SU-DHL-6 (cell line): Measurements from ENCODE around the gene TACR1.

Experiments
- H2AFZ ChIP-seq: fragments of 200-600 bp; sonication (generic); 2 replicates; pipeline ENCODE4 v1.6.1; 2014; ENCODE audit warnings: low read depth, mild to moderate bottlenecking, moderate library complexity, mixed read lengths, antibody characterized with exemption, low read length; ENCODE audit not compliant: severe bottlenecking
- H3F3A ChIP-seq: fragments of 200-600 bp; shearing (Covaris generic); 2 replicates; pipeline ENCODE4 v1.6.0; 2016; ENCODE audit warnings: antibody characterized with exemption, mild to moderate bottlenecking; ENCODE audit not compliant: insufficient read depth
- H3K27ac ChIP-seq: fragments of 200-600 bp; sonication (generic); 2 replicates; pipeline ENCODE4 v1.5.1; 2016; ENCODE audit warnings: low read depth, mild to moderate bottlenecking, low read length, moderate library complexity, mixed read lengths
- H3K27me3 ChIP-seq: fragments of 200-600 bp; sonication (generic), shearing (Covaris generic); 2 replicates; pipeline ENCODE4 v1.6.0; 2014; ENCODE audit warnings: mild to moderate bottlenecking, low read length
- H3K36me3 ChIP-seq: fragments of 200-600 bp; sonication (generic); 2 replicates; pipeline ENCODE4 v1.6.1; 2014; ENCODE audit warnings: mild to moderate bottlenecking, low read length, mixed read lengths
- H3K4me2 ChIP-seq: fragments of 300-600, 200-600 bp; shearing (Covaris generic), sonication (generic); 2 replicates; pipeline ENCODE4 v1.6.0; 2014; ENCODE audit warnings: low read length, low read depth, mild to moderate bottlenecking; ENCODE audit not compliant: poor library complexity, severe bottlenecking
- H3K4me3 ChIP-seq: fragments of 200-600 bp; sonication (generic); 2 replicates; pipeline ENCODE4 v1.5.1; 2014; ENCODE audit warnings: antibody characterized with exemption, low read length, mild to moderate bottlenecking, mixed read lengths; ENCODE audit not compliant: insufficient read depth, poor library complexity, severe bottlenecking
- H3K79me2 ChIP-seq: fragments of 200-600 bp; sonication (generic); 2 replicates; pipeline ENCODE4 v1.6.1; 2014; ENCODE audit warnings: mild to moderate bottlenecking, low read length, moderate library complexity; ENCODE audit not compliant: insufficient read depth
- H3K9ac ChIP-seq: fragments of 200-600 bp; sonication (generic); 2 replicates; pipeline ENCODE4 v1.7.0; 2014; ENCODE audit warnings: mild to moderate bottlenecking, low read length
- H3K9me2 ChIP-seq: fragments of 200-600 bp; sonication (generic); replicated peaks from 2 replicates; pipeline ENCODE4 v1.6.1; 2014; ENCODE audit warnings: low read length; ENCODE audit not compliant: insufficient read depth
- H3K9me3 ChIP-seq: fragments of 200-600 bp; sonication (generic); 2 replicates; pipeline ENCODE4 v1.6.1; 2014; ENCODE audit warnings: low read length, mixed read lengths; ENCODE audit not compliant: insufficient read depth
- H4K20me1 ChIP-seq: fragments of 200-600 bp; sonication (generic); 2 replicates; pipeline ENCODE4 v1.6.1; 2014; ENCODE audit warnings: low read depth, mild to moderate bottlenecking, antibody characterized with exemption, low read length, moderate library complexity, mixed read lengths
- EZH2phosphoT487 ChIP-seq: fragments of 200-600 bp; sonication (generic), shearing (Covaris generic); conservative IDR thresholded peaks from 2 replicates; pipeline ENCODE4 v1.6.1; 2018; ENCODE audit warnings: mild to moderate bottlenecking, antibody characterized with exemption, low read length, moderate library complexity, mixed read lengths
- TF ChIP-seq, protein P1 (sequence below): fragments of 200-600 bp; sonication (generic); IDR thresholded peaks from one replicate; pipeline ENCODE4 v1.5.1; 2017; ENCODE audit warnings: antibody characterized with exemption, mild to moderate bottlenecking, low read length, moderate library complexity; ENCODE audit not compliant: insufficient read depth, poor library complexity, severe bottlenecking

Gene TACR1

DNA sequence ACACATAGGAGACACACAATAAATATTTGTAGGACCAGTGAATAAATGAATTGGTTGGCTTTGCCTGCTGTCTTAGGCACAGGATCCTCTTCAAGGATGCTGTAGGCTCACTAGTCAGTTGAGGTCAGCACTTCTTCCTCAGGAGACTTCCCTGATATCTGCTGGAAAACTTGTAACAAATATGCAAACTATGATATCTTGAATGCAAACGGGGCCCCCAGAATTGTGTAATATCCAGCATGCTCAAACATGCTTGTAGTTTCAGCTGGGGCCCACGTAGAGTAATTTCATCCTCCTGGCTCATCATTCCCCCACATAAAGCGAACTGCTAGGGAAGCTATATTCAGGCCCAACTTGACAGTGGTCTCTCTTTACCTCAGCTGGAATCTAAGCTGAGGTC, 197.3 kb downstream of the TACR1 start:
- no peaks in the 10 kb centered on the region for H3K9me2 ChIP-seq
- H3K4me3 ChIP-seq, result no peak overlapping the region
- no peak overlapping the region for H3K27ac ChIP-seq
- H3K9ac ChIP-seq, result no peak overlapping the region
- H4K20me1 ChIP-seq, result no peaks in the 10 kb centered on the region
- no peak overlapping the region for H3K4me2 ChIP-seq
- no peaks in the 10 kb centered on the region for H3K27me3 ChIP-seq
- H3K79me2 ChIP-seq, result no peaks in the 10 kb centered on the region
- no peaks in the 10 kb centered on the region for H3F3A ChIP-seq
- 0 out of 2 replicates have a peak, but pooled peaks cover 10% of the 10 kb centered on the region for H3K9me3 ChIP-seq
- H2AFZ ChIP-seq, result no peak overlapping the region
- H3K36me3 ChIP-seq, result peaks cover 4% of the 10 kb centered on the region; the same call in 1 of the 2 replicates
- TF ChIP-seq EZH2phosphoT487, result no peak
- TF ChIP-seq, protein P1, sequence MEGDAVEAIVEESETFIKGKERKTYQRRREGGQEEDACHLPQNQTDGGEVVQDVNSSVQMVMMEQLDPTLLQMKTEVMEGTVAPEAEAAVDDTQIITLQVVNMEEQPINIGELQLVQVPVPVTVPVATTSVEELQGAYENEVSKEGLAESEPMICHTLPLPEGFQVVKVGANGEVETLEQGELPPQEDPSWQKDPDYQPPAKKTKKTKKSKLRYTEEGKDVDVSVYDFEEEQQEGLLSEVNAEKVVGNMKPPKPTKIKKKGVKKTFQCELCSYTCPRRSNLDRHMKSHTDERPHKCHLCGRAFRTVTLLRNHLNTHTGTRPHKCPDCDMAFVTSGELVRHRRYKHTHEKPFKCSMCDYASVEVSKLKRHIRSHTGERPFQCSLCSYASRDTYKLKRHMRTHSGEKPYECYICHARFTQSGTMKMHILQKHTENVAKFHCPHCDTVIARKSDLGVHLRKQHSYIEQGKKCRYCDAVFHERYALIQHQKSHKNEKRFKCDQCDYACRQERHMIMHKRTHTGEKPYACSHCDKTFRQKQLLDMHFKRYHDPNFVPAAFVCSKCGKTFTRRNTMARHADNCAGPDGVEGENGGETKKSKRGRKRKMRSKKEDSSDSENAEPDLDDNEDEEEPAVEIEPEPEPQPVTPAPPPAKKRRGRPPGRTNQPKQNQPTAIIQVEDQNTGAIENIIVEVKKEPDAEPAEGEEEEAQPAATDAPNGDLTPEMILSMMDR, result no peak

DNA sequence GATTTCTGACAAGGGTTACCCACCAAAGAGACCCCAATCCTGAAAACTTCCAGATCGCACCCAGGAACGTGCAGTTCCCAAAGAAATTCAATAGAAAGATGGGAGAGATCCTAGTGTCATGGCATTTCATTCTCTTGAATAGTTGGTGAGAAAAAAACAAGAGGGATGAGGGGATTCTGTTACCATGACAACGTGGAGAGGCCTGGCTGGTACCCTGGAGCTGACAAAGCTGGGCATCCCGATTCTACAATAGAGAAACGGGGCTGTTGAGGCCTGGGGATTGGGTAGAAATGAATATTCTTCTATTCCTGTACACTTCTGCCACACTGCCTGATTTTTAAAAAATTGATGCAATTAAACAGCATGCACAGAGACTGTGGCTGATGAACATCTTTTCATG, 199.9 kb downstream of the TACR1 start:
- Histone ChIP-seq H4K20me1 (no peaks in the 10 kb centered on the region), H3K4me2 (no peak overlapping the region), H3K9me2 (no peaks in the 10 kb centered on the region), H3K79me2 (no peaks in the 10 kb centered on the region), H3K9me3 (peaks cover 10% of the 10 kb centered on the region; the same call in 1 of the 2 replicates), H3K36me3 (peaks cover 4% of the 10 kb centered on the region; the same call in 1 of the 2 replicates), H3K9ac (no peak overlapping the region), H3K27me3 (no peaks in the 10 kb centered on the region), H2AFZ (no peak overlapping the region), H3K27ac (no peak overlapping the region), H3F3A (no peaks in the 10 kb centered on the region), H3K4me3 (no peak overlapping the region)
- TF ChIP-seq, protein P1, result no peak
- TF ChIP-seq EZH2phosphoT487, result no peak
